GM19240 (cell line): ENCODE results near the gene TRABD.

Source experiments
- DNase-seq: peaks from one replicate; pipeline ENCODE4 v3.0.0; 2011; ENCODE audit warnings: low spot score; ENCODE audit not compliant: insufficient read length

TRABD gene

GRCh38 chr22:50186761-50187523 lies 1.2 kb downstream of the TRABD start:
- no peak for DNase-seq

DNA sequence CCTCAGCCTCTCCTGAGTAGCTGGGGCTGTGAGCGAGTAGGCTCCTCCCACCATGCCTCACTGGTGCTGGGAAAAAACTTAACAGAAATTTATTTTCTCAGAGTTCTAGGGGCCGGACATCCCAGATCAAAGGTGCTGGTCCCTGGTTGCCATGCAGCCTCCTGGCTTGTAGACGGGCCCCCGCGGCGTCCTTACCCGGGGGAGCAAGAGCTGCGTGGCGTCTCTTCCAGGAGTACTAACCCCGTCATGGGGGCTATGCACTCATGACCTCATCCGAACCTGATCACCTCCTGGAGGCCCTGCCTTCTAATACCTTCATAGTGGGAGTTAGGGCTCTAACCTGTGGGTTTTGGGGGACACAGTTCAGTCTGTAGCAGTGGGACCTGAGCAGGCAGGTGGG lies 2.6 kb downstream of the TRABD start:
- no peak for DNase-seq

GRCh38 chr22:50189184-50189848 lies 3.6 kb downstream of the TRABD start:
- DNase-seq = no peak

DNA sequence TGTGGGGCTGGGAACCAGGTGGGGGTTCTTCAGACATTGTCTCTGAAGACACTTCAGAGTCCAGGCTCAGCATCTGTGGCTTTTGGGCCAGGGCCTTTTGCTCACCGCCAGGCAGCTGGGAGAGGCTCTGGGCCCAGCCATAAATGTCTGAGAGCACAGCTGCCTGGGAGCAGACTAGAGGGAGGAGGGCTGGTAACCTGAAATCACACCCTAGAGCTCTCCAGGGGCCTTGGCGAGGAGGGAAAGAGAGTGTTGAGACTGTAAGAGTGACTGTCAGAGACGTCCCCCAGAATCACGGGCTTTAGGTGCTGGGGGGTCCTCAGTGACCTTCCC lies 4.1 kb downstream of the TRABD start:
- no peak for DNase-seq

GRCh38 chr22:50190182-50190940 lies 4.6 kb downstream of the TRABD start:
- DNase-seq = peak; percentile 80

- DNase-seq = no peak
Observed at GRCh38 chr22:50190941-50191741, 5.4 kb downstream of the TRABD start.

DNA sequence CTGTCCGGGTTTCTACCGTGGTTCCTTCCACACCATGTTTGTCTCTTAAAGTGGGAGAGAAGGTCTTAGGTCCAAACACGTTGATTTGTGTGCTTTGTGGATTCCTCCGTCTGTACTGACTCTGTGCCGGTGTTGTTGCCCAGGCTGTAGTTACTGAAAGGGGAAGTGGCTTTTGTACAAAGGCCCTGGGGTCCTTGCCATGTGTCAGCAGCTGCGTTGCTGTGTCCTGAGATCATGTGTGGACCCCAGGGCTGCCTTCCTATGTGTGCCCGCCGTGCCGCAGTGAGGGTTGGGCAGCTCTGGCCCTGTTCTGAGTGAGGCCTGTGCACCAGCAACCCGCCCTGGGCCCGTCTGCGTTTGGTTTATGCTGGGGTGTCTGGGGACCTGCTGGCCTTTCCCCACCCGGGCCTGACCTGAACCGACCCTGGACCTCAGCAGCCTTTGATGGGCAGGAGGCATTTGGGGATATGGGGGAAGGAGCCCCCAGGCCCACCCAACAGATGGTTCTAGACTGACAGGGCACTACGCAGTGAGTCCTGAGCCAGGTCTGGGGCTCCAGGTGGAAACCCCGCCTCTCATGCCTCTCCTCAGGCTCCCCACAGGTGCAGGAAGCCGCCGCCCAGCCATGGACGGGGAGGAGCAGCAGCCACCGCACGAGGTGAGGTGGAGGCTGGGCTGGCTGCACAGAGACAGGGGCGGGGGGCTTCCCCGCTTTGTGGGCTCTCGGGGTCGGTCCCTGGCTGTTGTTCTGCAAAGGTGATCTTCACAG lies 6.9 kb downstream of the TRABD start:
- DNase-seq = no peak

DNA sequence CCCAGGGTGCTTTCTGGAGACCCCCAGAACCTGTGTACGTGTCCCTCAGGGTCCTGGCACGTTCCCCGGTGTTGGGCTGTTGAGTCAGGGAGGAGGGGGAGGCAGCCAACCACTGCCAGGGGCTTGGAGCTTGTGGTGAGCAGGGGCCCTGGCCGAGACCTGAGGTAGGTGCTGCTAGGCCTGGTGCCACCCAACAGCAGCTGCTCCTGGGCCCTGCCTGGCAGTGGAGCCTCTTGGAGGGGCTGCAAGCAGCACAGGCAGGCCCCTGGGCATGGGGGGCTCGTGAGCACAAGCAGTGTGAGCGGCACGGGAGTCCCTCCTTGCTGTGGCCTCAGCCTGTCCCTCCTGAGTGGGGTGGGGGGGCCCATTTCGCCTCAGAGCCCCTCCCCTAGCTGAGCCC lies 7.9 kb downstream of the TRABD start:
- no peak for DNase-seq

DNA sequence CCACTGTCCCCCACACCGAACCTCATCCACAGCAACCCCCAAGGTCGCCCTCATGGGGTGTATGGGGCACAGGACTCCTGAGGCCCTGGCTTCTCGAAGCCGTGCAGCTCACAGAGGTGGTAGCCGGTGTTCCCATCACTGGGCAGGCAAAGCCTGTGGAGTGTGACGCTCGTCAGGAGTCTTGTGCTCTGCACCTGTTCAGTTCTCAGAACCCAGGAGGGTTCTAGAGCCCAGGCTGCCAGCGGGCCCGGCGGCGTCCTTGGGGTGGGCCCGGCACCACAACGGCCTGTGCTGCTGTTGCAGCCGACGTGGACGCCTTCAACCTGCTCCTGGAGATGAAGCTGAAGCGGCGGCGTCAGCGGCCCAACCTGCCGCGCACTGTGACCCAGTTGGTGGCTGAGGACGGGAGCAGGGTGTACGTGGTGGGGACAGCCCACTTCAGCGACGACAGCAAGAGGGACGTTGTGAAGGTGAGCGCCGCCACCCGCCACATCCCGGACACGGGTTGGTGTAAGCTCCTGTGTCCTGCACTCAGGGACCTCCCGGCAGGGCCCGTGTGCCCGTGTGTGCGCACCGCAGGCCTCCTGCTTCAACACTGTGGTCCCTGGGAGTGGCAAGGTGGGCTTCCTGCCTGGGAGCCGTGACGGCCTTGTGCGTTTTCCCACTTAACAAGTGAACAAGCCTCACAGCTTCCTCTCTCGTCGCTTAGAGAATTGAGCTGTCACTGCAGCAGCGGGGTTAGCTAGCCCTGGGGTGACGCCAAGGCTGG lies 8.5 kb downstream of the TRABD start:
- DNase-seq = no peak

GRCh38 chr22:50196256-50196655 lies 10.5 kb downstream of the TRABD start:
- DNase-seq = no peak

DNA sequence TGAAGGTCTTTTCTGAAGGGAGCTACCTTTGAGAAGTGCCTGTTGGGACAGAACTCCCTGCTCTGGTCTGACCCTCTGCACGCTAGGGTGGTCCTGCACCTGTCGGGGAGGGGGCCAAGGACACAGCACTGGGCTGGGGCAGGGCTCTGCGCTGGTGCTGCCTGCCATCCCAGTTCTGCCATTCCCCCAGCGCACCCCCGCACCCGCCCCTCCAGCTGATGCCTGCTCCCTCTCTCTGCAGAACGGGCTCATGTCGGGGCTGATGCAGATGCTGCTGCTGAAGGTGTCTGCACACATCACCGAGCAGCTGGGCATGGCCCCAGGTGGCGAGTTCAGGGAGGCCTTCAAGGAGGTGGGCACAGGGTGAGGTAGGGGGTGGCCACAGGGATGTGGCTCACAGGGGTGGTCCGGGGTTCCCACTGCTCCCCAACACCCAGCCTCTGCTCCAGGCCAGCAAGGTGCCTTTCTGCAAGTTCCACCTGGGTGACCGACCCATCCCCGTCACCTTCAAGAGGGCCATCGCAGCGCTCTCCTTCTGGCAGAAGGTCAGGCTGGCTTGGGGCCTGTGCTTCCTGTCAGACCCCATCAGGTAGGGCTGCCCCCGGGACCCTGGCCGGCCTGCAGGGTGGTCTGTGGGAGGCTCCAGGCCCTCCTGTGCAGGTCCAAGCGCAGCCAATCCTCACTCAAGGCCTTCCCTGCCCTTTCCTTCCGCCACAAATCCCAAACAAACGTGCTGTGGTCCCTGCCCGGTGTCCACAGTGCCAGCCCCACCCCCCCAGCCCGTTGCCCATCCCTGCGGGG lies 11.5 kb downstream of the TRABD start:
- DNase-seq = no peak

DNA sequence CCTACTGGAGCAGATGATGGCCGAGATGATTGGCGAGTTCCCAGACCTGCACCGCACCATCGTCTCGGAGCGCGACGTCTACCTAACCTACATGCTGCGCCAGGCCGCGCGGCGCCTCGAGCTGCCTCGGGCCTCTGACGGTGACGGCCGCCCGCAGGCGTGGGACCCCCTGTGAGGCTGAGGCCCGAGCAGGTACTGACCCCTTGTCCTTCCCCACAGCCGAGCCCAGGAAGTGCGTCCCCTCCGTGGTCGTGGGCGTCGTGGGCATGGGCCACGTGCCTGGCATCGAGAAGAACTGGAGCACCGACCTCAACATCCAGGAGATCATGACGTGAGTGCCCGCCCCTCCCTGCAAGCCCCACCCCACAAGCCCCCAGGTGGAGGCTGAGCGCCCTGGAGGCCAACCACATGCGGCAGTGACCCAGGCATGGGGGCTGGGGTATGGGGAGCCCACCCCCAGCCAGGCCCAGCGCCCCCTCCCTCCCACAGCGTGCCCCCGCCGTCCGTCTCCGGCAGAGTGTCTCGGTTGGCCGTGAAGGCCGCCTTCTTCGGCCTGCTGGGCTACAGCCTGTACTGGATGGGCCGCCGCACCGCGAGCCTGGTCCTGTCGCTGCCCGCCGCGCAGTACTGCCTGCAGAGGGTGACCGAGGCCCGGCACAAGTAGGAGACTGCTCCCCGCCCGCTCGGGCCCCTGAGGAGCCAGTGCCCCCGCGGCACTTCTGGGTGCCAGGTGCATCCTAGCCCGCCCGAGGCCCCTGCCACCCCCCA lies 12.3 kb downstream of the TRABD start:
- DNase-seq = no peak

GRCh38 chr22:50198624-50199017 lies 12.9 kb downstream of the TRABD start:
- DNase-seq = no peak

DNA sequence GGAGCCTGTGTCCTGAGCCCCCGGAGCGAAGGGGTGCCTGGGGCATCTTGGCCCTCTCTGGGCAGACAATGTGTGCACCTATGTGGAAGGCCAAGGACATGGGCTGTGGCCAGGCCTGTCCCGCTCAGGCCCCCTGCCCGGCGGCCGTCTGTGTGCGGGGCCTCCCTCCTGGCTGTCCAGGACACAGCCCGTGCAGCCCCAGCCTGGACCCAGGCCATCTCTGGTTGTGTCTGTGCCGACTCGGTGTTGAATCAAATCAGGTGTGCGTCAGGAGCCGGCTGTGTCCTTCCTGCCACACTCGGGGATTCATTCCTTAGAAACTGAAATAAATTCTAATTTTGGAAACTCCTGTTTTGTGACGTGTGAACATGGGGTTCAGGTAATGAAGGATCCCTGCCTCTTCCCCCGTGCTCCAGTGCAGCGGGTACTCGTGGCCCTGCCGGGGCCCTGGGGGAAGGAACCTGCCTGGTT lies 13.6 kb downstream of the TRABD start:
- DNase-seq = no peak

- no peak for DNase-seq
Observed at GRCh38 chr22:50199829-50200460, 14.2 kb downstream of the TRABD start.

- peak; percentile 99 for DNase-seq
Observed at GRCh38 chr22:50200461-50201190, 14.9 kb downstream of the TRABD start, which contains the start of gene SELENOO. SELENOO (plus strand) TSS chr22:50201011; CDS start chr22:50201037, 26 bp downstream.
